Measurements from ENCODE around the gene RFC2. TPM values are rescaled to one million over a fixed set of nuclear protein-coding genes. Genes with fewer than 3 reads are reported as not detected.
"Not testable (repeated sequence)": the region's sequence is repeated elsewhere in the genome, so short reads cannot be mapped to it uniquely, and the experiment has no call there.

Gene RFC2
- total RNA-seq, 1 donor from 2014 or later = 12.4 TPM

GRCh38 chr7:74215921-74216320 lies 38.3 kb downstream of the RFC2 start:
- Histone ChIP-seq H3K27me3 (ENCODE audit: control insufficient read depth, insufficient read depth, low read length) (no peaks in the 10 kb centered on the region), H3K36me3 (ENCODE audit: control insufficient read depth, insufficient read depth, low read length) (no peaks in the 10 kb centered on the region), H3K4me3 (ENCODE audit: low read depth, low read length) (no peak overlapping the region)
- FAIRE-seq (no peak), DNase-seq (ENCODE audit: low read depth) (no peak)
- TF ChIP-seq CTCF (IDR thresholded peaks at IDR 0.05; ENCODE audit: insufficient read depth, low read length, severe bottlenecking) = no peak

- H3K4me3 ChIP-seq (ENCODE audit: low read depth, low read length) = no peak overlapping the region
- FAIRE-seq (no peak), DNase-seq (ENCODE audit: low read depth) (no peak)
- no peaks in the 10 kb centered on the region for H3K36me3 ChIP-seq (ENCODE audit: control insufficient read depth, insufficient read depth, low read length)
- no peaks in the 10 kb centered on the region for H3K27me3 ChIP-seq (ENCODE audit: control insufficient read depth, insufficient read depth, low read length)
- no peak for TF ChIP-seq CTCF (IDR thresholded peaks at IDR 0.05; ENCODE audit: insufficient read depth, low read length, severe bottlenecking)
Measured at GRCh38 chr7:74214816-74215630, 39.2 kb downstream of the RFC2 start.

- TF ChIP-seq CTCF (IDR thresholded peaks at IDR 0.05; ENCODE audit: insufficient read depth, low read length, severe bottlenecking) = no peak
- no peak for DNase-seq (ENCODE audit: low read depth)
- FAIRE-seq = no peak
- no peaks in the 10 kb centered on the region for H3K27me3 ChIP-seq (ENCODE audit: control insufficient read depth, insufficient read depth, low read length)
- no peaks in the 10 kb centered on the region for H3K36me3 ChIP-seq (ENCODE audit: control insufficient read depth, insufficient read depth, low read length)
- no peak overlapping the region for H3K4me3 ChIP-seq (ENCODE audit: low read depth, low read length)
Measured at GRCh38 chr7:74212661-74213060, 41.5 kb downstream of the RFC2 start.

GRCh38 chr7:74208241-74208640 lies 46.0 kb downstream of the RFC2 start:
- DNase-seq (ENCODE audit: low read depth); H3K4me3 ChIP-seq (ENCODE audit: low read depth, low read length); FAIRE-seq; H3K27me3 ChIP-seq (ENCODE audit: control insufficient read depth, insufficient read depth, low read length); H3K36me3 ChIP-seq (ENCODE audit: control insufficient read depth, insufficient read depth, low read length): not testable (repeated sequence)

- no peak for TF ChIP-seq CTCF (IDR thresholded peaks at IDR 0.05; ENCODE audit: insufficient read depth, low read length, severe bottlenecking)
- no peak overlapping the region for H3K4me3 ChIP-seq (ENCODE audit: low read depth, low read length)
- no peaks in the 10 kb centered on the region for H3K36me3 ChIP-seq (ENCODE audit: control insufficient read depth, insufficient read depth, low read length)
- FAIRE-seq (no peak), DNase-seq (ENCODE audit: low read depth) (no peak)
- H3K27me3 ChIP-seq (ENCODE audit: control insufficient read depth, insufficient read depth, low read length) = no peaks in the 10 kb centered on the region
Measured at GRCh38 chr7:74207586-74207985, 46.6 kb downstream of the RFC2 start.

GRCh38 chr7:74206589-74207120 lies 47.5 kb downstream of the RFC2 start:
- Histone ChIP-seq H3K4me3 (ENCODE audit: low read depth, low read length) (no peak overlapping the region), H3K36me3 (ENCODE audit: control insufficient read depth, insufficient read depth, low read length) (no peaks in the 10 kb centered on the region), H3K27me3 (ENCODE audit: control insufficient read depth, insufficient read depth, low read length) (no peaks in the 10 kb centered on the region)
- TF ChIP-seq CTCF (IDR thresholded peaks at IDR 0.05; ENCODE audit: insufficient read depth, low read length, severe bottlenecking) = peak; percentile 97
- DNase-seq (ENCODE audit: low read depth) (peak; percentile 36), FAIRE-seq (no peak)

- not testable (repeated sequence) for DNase-seq (ENCODE audit: low read depth); H3K36me3 ChIP-seq (ENCODE audit: control insufficient read depth, insufficient read depth, low read length); H3K27me3 ChIP-seq (ENCODE audit: control insufficient read depth, insufficient read depth, low read length); FAIRE-seq; H3K4me3 ChIP-seq (ENCODE audit: low read depth, low read length)
Measured at GRCh38 chr7:74206052-74206451, 48.1 kb downstream of the RFC2 start.
